GM23248 (cell line): ENCODE results near the gene FAXDC2. TPM values are rescaled to one million over a fixed set of nuclear protein-coding genes. Genes with fewer than 3 reads are reported as not detected.

ENCODE experiments used
- DNase-seq: peaks from one replicate; pipeline ENCODE4 v3.0.0-alpha.2; 2015
- H2AFZ ChIP-seq: fragments of 200-600 bp; sonication (generic); 2 replicates; pipeline ENCODE4 v1.6.1; 2016; ENCODE audit warnings: antibody characterized with exemption
- H3F3A ChIP-seq: fragments of 200-600 bp; sonication (generic); 2 replicates; pipeline ENCODE4 v1.6.1; 2016; ENCODE audit warnings: mild to moderate bottlenecking, antibody characterized with exemption, mixed run types; ENCODE audit not compliant: insufficient read depth
- H3K27ac ChIP-seq: fragments of 200-600 bp; sonication (generic); 2 replicates; pipeline ENCODE4 v1.5.1; 2016; ENCODE audit warnings: mild to moderate bottlenecking
- H3K27me3 ChIP-seq: fragments of 200-600 bp; sonication (generic); replicated peaks from 2 replicates; pipeline ENCODE4 v1.6.1; 2016; ENCODE audit warnings: mild to moderate bottlenecking; ENCODE audit not compliant: insufficient read depth
- H3K36me3 ChIP-seq: fragments of 200-600 bp; sonication (generic); 2 replicates; pipeline ENCODE4 v1.6.1; 2016; ENCODE audit warnings: low read depth, mild to moderate bottlenecking
- H3K4me1 ChIP-seq: fragments of 200-600 bp; sonication (generic); 2 replicates; pipeline ENCODE4 v1.6.1; 2016; ENCODE audit warnings: mild to moderate bottlenecking; ENCODE audit not compliant: insufficient read depth
- H3K4me2 ChIP-seq: fragments of 200-600 bp; sonication (generic); one replicate; pipeline ENCODE4 v1.6.1; 2016; ENCODE audit warnings: mild to moderate bottlenecking; ENCODE audit not compliant: unreplicated experiment
- H3K4me3 ChIP-seq: fragments of 200-600 bp; sonication (generic); 2 replicates; pipeline ENCODE4 v1.5.1; 2016; ENCODE audit warnings: mild to moderate bottlenecking
- H3K79me2 ChIP-seq: fragments of 200-600 bp; sonication (generic); 2 replicates; pipeline ENCODE4 v1.6.1; 2016; ENCODE audit warnings: mild to moderate bottlenecking; ENCODE audit not compliant: insufficient read depth
- H3K9ac ChIP-seq: fragments of 200-600 bp; sonication (generic); 2 replicates; pipeline ENCODE4 v1.6.1; 2016; ENCODE audit warnings: mild to moderate bottlenecking
- H3K9me2 ChIP-seq: fragments of 200-600 bp; sonication (generic); 2 replicates; pipeline ENCODE4 v1.6.1; 2016; ENCODE audit warnings: mixed run types, mild to moderate bottlenecking, moderate library complexity; ENCODE audit not compliant: insufficient read depth
- H3K9me3 ChIP-seq: fragments of 200-600 bp; sonication (generic); one replicate; pipeline ENCODE4 v1.6.1; 2017; ENCODE audit warnings: low read depth
- H4K20me1 ChIP-seq: fragments of 200-600 bp; sonication (generic); 2 replicates; pipeline ENCODE4 v1.6.0; 2016; ENCODE audit not compliant: insufficient read depth
- EZH2 ChIP-seq: fragments of 200-600 bp; sonication (generic); IDR thresholded peaks from 2 replicates; pipeline ENCODE4 v1.6.1; 2018; ENCODE audit warnings: antibody characterized with exemption, mild to moderate bottlenecking; ENCODE audit not compliant: insufficient read depth, poor library complexity, severe bottlenecking
- EZH2phosphoT487 ChIP-seq: fragments of 200-600 bp; sonication (generic); IDR thresholded peaks from 2 replicates; pipeline ENCODE4 v1.6.1; 2018; ENCODE audit warnings: antibody characterized with exemption, moderate library complexity, mild to moderate bottlenecking, low read depth; ENCODE audit not compliant: insufficient read depth
- WGBS, 2 experiments: methylation state at CpG; one replicate each; pipeline ENCODE4 v1.1.6; 2015 to 2017; ENCODE audit warnings: low lambda C conversion rate in 2 of 2, low coverage in 1 of 2; ENCODE audit errors: missing lambda C conversion rate in 2 of 2; 5-methylcytosine and 5-hydroxymethylcytosine counted together
- in situ Hi-C: fragments of 300-500 bp; cut with MboI; formaldehyde crosslinking; loops from 2 replicates; pipeline ENCODE4 v1.15.0; 2020
- polyA plus RNA-seq: library from polyadenylated mRNA; unstranded; fragments of >200 nt; fragmentation: Nextera tagmentation; extraction: Ambion mirVana; gene quantifications from 2 replicates; pipeline ENCODE4 v1.2.1, GENCODE V29; 2016
- total RNA-seq: library from RNA; depleted of rRNA; stranded (reverse); fragments of >200 nt; shearing (Covaris generic); gene quantifications from 2 replicates; pipeline ENCODE4 v1.2.3, GENCODE V29; 2014

FAXDC2 gene
- total and polyA plus RNA-seq, 2 experiments from 2014 or later, result 5.4 to 10.3 TPM

DNA sequence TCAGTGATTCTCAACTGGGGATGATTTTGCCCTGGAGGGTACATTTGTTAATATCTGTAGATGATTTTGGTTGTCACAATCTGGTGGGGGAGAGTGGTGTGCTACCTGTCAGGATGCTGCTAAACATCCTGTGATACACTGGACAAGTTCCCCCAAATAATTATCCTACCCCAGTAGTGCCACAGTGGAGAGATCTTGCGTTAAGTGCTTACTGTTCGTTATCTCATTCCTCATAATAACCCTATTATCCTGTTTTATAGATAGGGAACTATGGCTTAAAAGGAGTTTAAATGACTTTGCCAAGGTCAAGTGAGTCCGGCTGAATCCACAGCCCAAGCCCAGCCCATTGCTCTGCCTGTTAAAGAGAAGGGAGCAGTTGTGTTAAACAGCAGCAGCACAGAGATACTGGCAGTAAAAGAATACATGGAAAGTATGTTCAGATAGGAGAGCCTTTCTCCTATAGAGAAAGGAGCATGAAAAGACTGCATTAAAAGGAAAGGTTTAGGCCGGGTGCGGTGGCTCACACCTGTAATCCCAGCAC is 23.5 kb upstream of the FAXDC2 start:
- H3K27ac ChIP-seq, result no peak overlapping the region
- DNase-seq, result no peak
- no peak overlapping the region for H3K9ac ChIP-seq
- no peaks in the 10 kb centered on the region for H3K9me2 ChIP-seq
- H3K27me3 ChIP-seq, result no peaks in the 10 kb centered on the region
- H3F3A ChIP-seq, result peaks cover 7% of the 10 kb centered on the region; the same call in 1 of the 2 replicates
- H3K79me2 ChIP-seq, result peaks cover 37% of the 10 kb centered on the region
- H3K4me1 ChIP-seq, result no peaks in the 10 kb centered on the region
- WGBS, 2 experiments, result 81 to 82% methylated on average over 5 of the region's 5 CpGs
- TF ChIP-seq EZH2 (no peak), EZH2phosphoT487 (no peak)
- no peak overlapping the region for H2AFZ ChIP-seq
- H4K20me1 ChIP-seq, result no peaks in the 10 kb centered on the region
- H3K9me3 ChIP-seq, result peaks cover 1% of the 10 kb centered on the region
- H3K4me2 ChIP-seq, result no peak overlapping the region
- H3K4me3 ChIP-seq, result no peak overlapping the region
- H3K36me3 ChIP-seq, result peaks cover 67% of the 10 kb centered on the region
- in situ Hi-C loops, result no loop called here

DNA sequence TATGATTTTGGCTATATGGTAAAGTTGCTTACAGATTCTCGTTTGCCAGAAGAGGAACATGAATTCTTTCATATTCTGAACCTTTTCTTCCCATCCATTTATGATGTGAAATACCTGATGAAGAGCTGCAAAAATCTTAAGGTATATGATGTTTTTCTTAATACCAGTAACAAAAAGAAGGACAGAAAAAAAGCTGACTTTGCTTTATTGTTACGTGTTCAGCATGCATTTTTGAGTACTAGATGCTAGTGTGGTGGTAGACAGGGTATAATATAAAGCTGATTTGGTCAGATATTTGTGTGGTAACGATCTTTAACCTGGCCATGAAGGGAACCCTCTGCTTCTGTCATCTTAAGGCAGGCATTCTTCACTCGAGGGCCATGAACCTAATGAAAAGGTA is 21.3 kb upstream of the FAXDC2 start:
- no peak for DNase-seq
- 83 to 88% methylated on average over 4 of the region's 4 CpGs for WGBS, 2 experiments
- H3K36me3 ChIP-seq, result peaks cover 75% of the 10 kb centered on the region
- no peak overlapping the region for H3K4me2 ChIP-seq
- H3K9me3 ChIP-seq, result no peaks in the 10 kb centered on the region
- no peaks in the 10 kb centered on the region for H4K20me1 ChIP-seq
- H3K4me3 ChIP-seq, result no peak overlapping the region
- in situ Hi-C loops, result no loop called here
- no peaks in the 10 kb centered on the region for H3K4me1 ChIP-seq
- no peak overlapping the region for H2AFZ ChIP-seq
- TF ChIP-seq EZH2 (no peak), EZH2phosphoT487 (no peak)
- H3K79me2 ChIP-seq, result peaks cover 58% of the 10 kb centered on the region
- no peak overlapping the region for H3K9ac ChIP-seq
- no peak overlapping the region for H3K27ac ChIP-seq
- 0 out of 2 replicates have a peak, but pooled peaks cover 7% of the 10 kb centered on the region for H3F3A ChIP-seq
- no peaks in the 10 kb centered on the region for H3K9me2 ChIP-seq
- H3K27me3 ChIP-seq, result no peaks in the 10 kb centered on the region

DNA sequence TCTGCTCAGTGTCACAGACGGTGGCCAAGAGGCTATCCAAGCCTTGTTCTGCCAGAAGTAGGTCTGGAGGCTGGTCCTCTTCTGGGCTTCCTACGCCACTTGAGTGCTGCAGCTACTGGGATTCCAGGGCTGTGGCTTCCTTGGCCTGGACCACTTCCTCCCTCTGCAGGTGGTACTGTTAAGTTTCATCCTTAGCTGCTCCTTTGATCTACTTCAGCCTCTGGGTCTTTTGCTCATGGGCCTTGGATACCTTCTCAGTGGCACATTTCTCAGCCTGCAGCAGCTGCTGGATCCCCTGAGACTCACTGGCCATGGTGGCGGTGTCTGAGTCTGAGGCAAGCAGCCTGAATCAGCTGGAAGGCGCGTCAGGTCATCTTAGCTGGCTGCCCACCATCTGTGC is 18.3 kb upstream of the FAXDC2 start:
- Histone ChIP-seq H4K20me1 (peaks cover 4% of the 10 kb centered on the region; the same call in 1 of the 2 replicates), H3K9ac (no peak overlapping the region), H3K27me3 (no peaks in the 10 kb centered on the region), H3K9me3 (no peaks in the 10 kb centered on the region), H3K4me1 (no peaks in the 10 kb centered on the region), H3K27ac (no peak overlapping the region), H3K4me2 (no peak overlapping the region), H3K4me3 (no peak overlapping the region), H3K79me2 (peaks cover 88% of the 10 kb centered on the region), H3F3A (no peaks in the 10 kb centered on the region), H3K9me2 (no peaks in the 10 kb centered on the region), H3K36me3 (peaks cover 79% of the 10 kb centered on the region), H2AFZ (no peak overlapping the region)
- no peak for TF ChIP-seq EZH2
- no peak for TF ChIP-seq EZH2phosphoT487
- in situ Hi-C loops, result no loop called here
- DNase-seq, result peak; percentile 19
- WGBS, 2 experiments, result 78 to 83% methylated on average over 5 of the region's 5 CpGs

DNA sequence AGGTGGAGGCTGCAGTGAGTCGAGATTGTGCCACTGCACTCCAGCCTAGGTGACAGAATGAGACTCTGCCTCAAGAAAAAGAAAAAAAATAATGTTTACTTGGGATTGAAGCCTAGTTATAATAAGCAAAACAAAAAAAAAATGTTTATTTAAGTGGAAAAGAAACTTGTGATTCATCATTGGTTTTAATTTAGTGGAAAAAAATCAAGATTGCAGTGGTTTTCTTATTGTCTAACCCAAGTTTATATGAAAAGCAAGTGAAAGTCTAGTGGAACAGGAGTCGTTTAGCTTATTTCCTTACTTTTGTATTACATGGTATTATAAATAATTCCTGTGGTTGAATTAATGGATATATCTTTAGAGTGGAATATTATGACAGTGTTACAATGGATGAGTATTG is 16.4 kb upstream of the FAXDC2 start:
- in situ Hi-C loops, result no loop called here
- Histone ChIP-seq H3K27me3 (no peaks in the 10 kb centered on the region), H3K4me2 (no peak overlapping the region), H3K4me3 (no peak overlapping the region), H3K79me2 (peaks cover 100% of the 10 kb centered on the region), H3F3A (no peaks in the 10 kb centered on the region), H3K27ac (no peak overlapping the region), H3K9ac (no peak overlapping the region), H2AFZ (no peak overlapping the region), H4K20me1 (peaks cover 4% of the 10 kb centered on the region), H3K36me3 (peaks cover 69% of the 10 kb centered on the region), H3K9me3 (no peaks in the 10 kb centered on the region), H3K9me2 (no peaks in the 10 kb centered on the region), H3K4me1 (peaks cover 13% of the 10 kb centered on the region)
- no peak for DNase-seq
- no peak for TF ChIP-seq EZH2
- TF ChIP-seq EZH2phosphoT487, result no peak
- 47 to 48% methylated on average over 2 of the region's 2 CpGs for WGBS, 2 experiments
